GM10248 (cell line): Measurements from ENCODE around the gene LAYN.

Experiments used
- CTCF ChIA-PET: fragments of 300-600 bp; sonication (Branson Sonifier 250); formaldehyde crosslinking; extraction: SDS; loops from one replicate; lab custom pipeline; 2021; ENCODE audit warnings: antibody characterized with exemption; lab: Yijun Ruan, JAX
- POLR2A ChIA-PET: fragments of 350-650 bp; sonication (Branson Sonifier 250); formaldehyde crosslinking; extraction: SDS; loops from one replicate; lab custom pipeline; 2020; ENCODE audit warnings: antibody characterized with exemption; lab: Yijun Ruan, JAX
- DNase-seq: peaks from one replicate; pipeline ENCODE4 v3.0.0; 2012; ENCODE audit errors: extremely low spot score
- CTCF ChIP-seq: IDR thresholded peaks from 2 replicates; pipeline ENCODE4 v1.5.1; 2012; ENCODE audit warnings: mild to moderate bottlenecking, low read depth; ENCODE audit errors: extremely low read depth, missing control alignments, control extremely low read depth

The LAYN gene

GRCh38 chr11:111510311-111510710 is 30.2 kb upstream of the LAYN start:
- CTCF ChIA-PET, result interaction anchor here (0.8 to 1.3 kb wide), 2 partner anchors 10 to 228 kb away, joined by 3 read pairs; no protein-coding TSS in a partner anchor

DNA sequence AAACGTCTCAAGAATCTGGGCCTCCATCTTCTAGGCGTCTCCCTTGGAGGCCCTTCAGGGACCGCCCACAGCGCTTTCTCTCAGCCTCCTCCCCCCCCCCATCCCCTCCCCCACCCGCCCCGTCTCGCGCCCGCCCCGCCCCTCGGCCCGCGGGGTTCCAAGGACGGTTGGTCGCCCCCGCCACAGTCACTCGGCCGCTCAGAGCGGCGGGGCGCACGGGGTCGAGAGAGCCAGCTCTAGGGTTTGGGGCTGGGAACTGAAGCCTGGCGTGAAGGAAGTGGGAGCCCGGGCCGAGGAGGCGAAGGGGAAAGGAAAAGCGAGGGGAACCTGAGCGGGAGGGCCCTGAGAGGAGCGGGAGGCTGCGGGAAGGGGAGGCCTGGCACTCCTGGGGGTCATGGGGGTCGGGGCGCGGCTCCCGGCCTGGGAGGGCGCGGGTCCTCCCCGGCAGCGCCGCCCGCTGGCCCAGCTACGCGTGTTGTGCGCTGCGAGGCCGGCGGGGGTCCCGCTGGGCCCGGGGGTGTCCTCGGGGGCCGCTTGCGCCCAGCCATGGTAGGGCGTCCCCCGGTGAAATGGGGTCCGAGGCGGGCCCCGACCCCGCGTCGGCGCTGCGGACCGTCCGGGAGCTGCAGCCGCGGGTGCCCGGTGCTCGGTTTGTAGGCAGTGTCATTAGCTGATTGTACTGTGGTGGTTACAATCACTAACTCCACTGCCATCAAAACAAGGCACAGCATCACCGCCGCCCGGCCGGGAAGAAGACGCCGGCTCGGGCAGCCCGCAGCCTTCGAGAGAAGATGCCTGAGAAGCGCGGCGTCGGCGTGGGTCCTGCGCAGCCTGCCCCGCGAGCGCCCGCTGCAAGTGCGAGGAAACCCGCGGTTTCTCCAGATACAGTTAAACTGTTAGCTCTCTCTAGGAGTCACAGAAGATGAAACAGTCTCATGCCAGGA is 28.0 kb upstream of the LAYN start, which contains the start of gene BTG4:
TSS of gene BTG4 (minus strand) at position 91 of the 944 bp plus-strand sequence. CDS start 13,610 bp downstream, outside the sequence.
- CTCF ChIA-PET, result interaction anchor here (1.3 to 1.8 kb wide), 2 partner anchors 18 to 29 kb away, joined by 4 read pairs; no protein-coding TSS in a partner anchor
- TF ChIP-seq CTCF, result no peak
- DNase-seq, result peak; percentile 28
- POLR2A ChIA-PET, result no interaction called here

More at GRCh38 chr11:111510311-111510710, 30.2 kb upstream of the LAYN start:
- TF ChIP-seq CTCF, result no peak
- DNase-seq, result no peak
- POLR2A ChIA-PET, result no interaction called here

- POLR2A ChIA-PET, result no interaction called here
- TF ChIP-seq CTCF, result no peak
- CTCF ChIA-PET, result interaction anchor here (1.0 to 1.8 kb wide), 4 partner anchors 11 to 30 kb away, joined by 3 to 4 read pairs (median 4); no protein-coding TSS in a partner anchor
Measured at GRCh38 chr11:111513240-111513605, 27.3 kb upstream of the LAYN start.

DNA sequence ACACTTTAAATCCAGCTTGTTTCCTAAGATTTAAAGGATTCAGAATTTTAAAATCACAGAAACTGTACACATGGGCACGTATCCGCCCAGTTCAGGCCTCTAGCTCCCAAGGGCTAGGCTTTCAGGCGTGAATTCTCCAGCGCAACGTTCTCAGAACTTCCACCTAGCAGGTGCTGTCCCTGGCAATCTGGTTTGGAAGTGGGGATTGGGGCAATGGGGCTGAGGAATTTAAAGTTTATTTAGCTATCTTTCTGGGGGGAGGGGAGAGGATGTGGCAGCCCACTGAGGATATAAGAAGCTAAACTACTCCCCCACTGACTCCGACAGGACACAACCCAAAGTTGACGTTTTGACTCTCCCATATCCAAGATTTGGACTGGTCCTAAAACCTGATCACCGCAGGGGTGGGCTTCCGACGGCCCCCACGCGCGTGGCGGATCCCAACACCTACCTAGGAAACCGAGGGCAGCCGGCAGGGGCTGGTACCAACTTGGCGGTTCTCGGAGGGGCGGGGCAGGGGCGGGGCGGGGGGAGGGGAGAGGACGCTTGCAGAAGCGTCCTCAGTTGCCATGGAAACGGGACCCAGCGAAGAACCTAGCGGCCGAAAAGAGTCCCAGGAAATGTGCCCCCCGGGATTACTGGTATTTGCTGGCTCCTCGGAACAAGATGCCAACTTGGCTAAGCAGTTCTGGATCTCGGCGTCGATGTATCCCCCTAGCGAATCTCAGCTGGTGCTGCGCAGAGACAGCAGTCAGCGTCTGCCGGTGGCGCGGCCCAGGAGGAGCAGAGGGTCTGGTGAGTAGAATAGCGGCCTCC is 26.1 kb upstream of the LAYN start, which contains the start of gene HOATZ:
TSS of gene HOATZ (plus strand) at position 563 of the 816 bp plus-strand sequence. CDS start at position 570, 7 bp downstream.
- no peak for TF ChIP-seq CTCF
- ChIA-PET CTCF (interaction anchor here (1.0 to 1.8 kb wide), 3 partner anchors 10 to 28 kb away, joined by 3 to 4 read pairs (median 4); no protein-coding TSS in a partner anchor), POLR2A (no interaction called here)
- DNase-seq, result peak; percentile 17

More at GRCh38 chr11:111513240-111513605, 27.3 kb upstream of the LAYN start:
- no peak for DNase-seq

DNA sequence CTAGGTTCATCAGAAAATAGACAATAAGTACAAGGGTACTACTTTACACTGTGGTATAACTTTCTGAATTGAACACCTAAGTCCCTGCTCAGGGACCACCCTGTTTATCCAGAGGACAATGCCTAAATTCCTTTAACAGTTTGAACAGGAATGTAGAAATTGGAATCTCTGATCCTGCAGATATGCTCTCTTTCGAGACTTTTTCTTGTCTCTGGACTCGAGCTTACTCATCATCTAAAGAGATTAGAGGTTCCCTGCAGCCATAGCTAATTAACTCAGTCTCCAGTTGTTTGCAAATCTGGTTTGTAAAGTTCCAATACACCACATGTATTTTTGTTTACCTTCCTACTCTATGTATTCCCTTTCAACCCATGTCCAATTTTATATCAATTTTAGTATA is 24.9 kb upstream of the LAYN start:
- no peak for DNase-seq

More for the DNA sequence above, 24.9 kb upstream of the LAYN start:
- ChIA-PET POLR2A (no interaction called here), CTCF (no interaction called here)
- no peak for TF ChIP-seq CTCF
